H1 (cell line): ENCODE data around the gene TBCD. TPM values are rescaled to one million over a fixed set of nuclear protein-coding genes. Genes with fewer than 3 reads are reported as not detected.

Experiments
- CTCF ChIA-PET: fragments of 300-600 bp; sonication (Branson Sonifier 250); formaldehyde crosslinking; loops from one replicate; lab custom pipeline; 2021; ENCODE audit not compliant: partially characterized antibody; lab: Charles Lee
- POLR2A ChIA-PET: fragments of 300-600 bp; sonication (Branson Sonifier 250); formaldehyde crosslinking; loops from one replicate; lab custom pipeline; 2021; ENCODE audit warnings: inconsistent platforms; ENCODE audit not compliant: partially characterized antibody; lab: Charles Lee
- DNase-seq, 2 experiments: peaks; one replicate each; pipeline versions ENCODE4 v3.0.0 to v3.0.0-alpha.2; 2010 to 2022; ENCODE audit warnings: low spot score in 2 of 2, low read depth in 1 of 2, mixed read lengths in 1 of 2
- FAIRE-seq: peaks from 2 replicates; lab custom pipeline; 2011; peaks lifted over from hg19 to GRCh38; lab: Jason Lieb, UNC
- H2AFZ ChIP-seq: 2 replicates; pipeline ENCODE4 v1.8.1; 2012; ENCODE audit warnings: low read length, inconsistent platforms
- H2AK5ac ChIP-seq: 2 replicates; pipeline ENCODE4 v1.6.1; 2013; ENCODE audit warnings: low read depth, low read length
- H2BK120ac ChIP-seq: replicated peaks from 2 replicates; pipeline ENCODE3; 2013; ENCODE audit warnings: low read depth, low read length, inconsistent platforms
- H2BK12ac ChIP-seq: 2 replicates; pipeline ENCODE4 v1.6.1; 2013; ENCODE audit warnings: low read depth, low read length
- H2BK15ac ChIP-seq: 2 replicates; pipeline ENCODE4 v1.6.1; 2013; ENCODE audit warnings: low read length
- H2BK20ac ChIP-seq: 2 replicates; pipeline ENCODE4 v1.6.1; 2013; ENCODE audit warnings: low read length
- H2BK5ac ChIP-seq: 2 replicates; pipeline ENCODE4 v1.6.1; 2013; ENCODE audit warnings: low read depth, low read length
- H3K14ac ChIP-seq: 2 replicates; pipeline ENCODE4 v1.6.1; 2013; ENCODE audit warnings: inconsistent platforms; ENCODE audit not compliant: insufficient read length
- H3K18ac ChIP-seq: 2 replicates; pipeline ENCODE4 v1.6.1; 2013; ENCODE audit warnings: low read length; ENCODE audit errors: extremely low read depth
- H3K23ac ChIP-seq: 2 replicates; pipeline ENCODE4 v1.6.1; 2013; ENCODE audit warnings: inconsistent platforms; ENCODE audit not compliant: insufficient read length
- H3K23me2 ChIP-seq: 2 replicates; pipeline ENCODE4 v1.6.1; 2013; ENCODE audit warnings: low read depth, low read length
- H3K27ac ChIP-seq: 2 replicates; pipeline ENCODE4 v1.6.1; 2011; ENCODE audit warnings: low read depth, low read length, inconsistent platforms
- H3K27me3 ChIP-seq, 4 experiments: replicated peaks in 1 of 4; 1 replicate in 1 of 4; 2 replicates in 3 of 4; pipeline versions ENCODE4 v1.6.1 to v1.8.1; 2011 to 2013; ENCODE audit warnings: low read length in 3 of 4, mild to moderate bottlenecking in 3 of 4, inconsistent platforms in 2 of 4, mixed read lengths in 2 of 4, moderate library complexity in 1 of 4; ENCODE audit not compliant: control insufficient read depth in 3 of 4, insufficient read depth in 3 of 4; ENCODE audit errors: extremely low read depth in 1 of 4
- H3K36me3 ChIP-seq, 4 experiments: 2 replicates each; pipeline versions ENCODE4 v1.6.1 to v1.8.1; 2011 to 2013; ENCODE audit warnings: mild to moderate bottlenecking in 4 of 4, low read length in 3 of 4, moderate library complexity in 2 of 4, control low read depth in 1 of 4, inconsistent platforms in 1 of 4; ENCODE audit not compliant: insufficient read depth in 4 of 4, control insufficient read depth in 2 of 4
- H3K4ac ChIP-seq: replicated peaks from 2 replicates; pipeline ENCODE3; 2013; ENCODE audit warnings: low read length, low read depth, mixed read lengths, inconsistent platforms; ENCODE audit not compliant: insufficient read length
- H3K4me1 ChIP-seq, 4 experiments: replicated peaks in 1 of 4; 1 replicate in 1 of 4; 2 replicates in 3 of 4; pipeline versions ENCODE4 v1.6.1 to v1.8.1; 2011 to 2013; ENCODE audit warnings: low read length in 3 of 4, inconsistent platforms in 2 of 4, mixed read lengths in 1 of 4; ENCODE audit not compliant: insufficient read depth in 4 of 4, control insufficient read depth in 3 of 4
- H3K4me2 ChIP-seq, 2 experiments: 2 replicates each; pipeline versions ENCODE4 v1.6.1 to v1.8.1; 2011 to 2013; ENCODE audit warnings: low read depth in 2 of 2, low read length in 2 of 2, control low read depth in 1 of 2, inconsistent platforms in 1 of 2, mild to moderate bottlenecking in 1 of 2; ENCODE audit not compliant: insufficient read depth in 1 of 2
- H3K4me3 ChIP-seq, 4 experiments: fragments of 200-600, 300-600 bp in 1 of 4; sonication (generic), shearing (Covaris generic), sonication (Bioruptor Twin) in 1 of 4; 2 replicates each; pipeline versions ENCODE4 v1.5.1 to v1.8.1; 2011 to 2016; ENCODE audit warnings: low read length in 4 of 4, low read depth in 3 of 4, control low read depth in 2 of 4, inconsistent platforms in 2 of 4, mild to moderate bottlenecking in 2 of 4, mixed read lengths in 1 of 4, moderate library complexity in 1 of 4; ENCODE audit not compliant: insufficient read depth in 2 of 4; ENCODE audit errors: extremely low read depth in 1 of 4
- H3K56ac ChIP-seq: replicated peaks from 2 replicates; pipeline ENCODE3; 2013; ENCODE audit warnings: low read depth, mild to moderate bottlenecking, mixed read lengths, low read length, inconsistent platforms; ENCODE audit not compliant: insufficient read length
- H3K79me1 ChIP-seq: 2 replicates; pipeline ENCODE4 v1.6.1; 2013; ENCODE audit warnings: low read depth, low read length, control low read depth
- H3K79me2 ChIP-seq, 2 experiments: 2 replicates each; pipeline versions ENCODE4 v1.6.1 to v1.8.1; 2012 to 2013; ENCODE audit warnings: low read length in 2 of 2, mild to moderate bottlenecking in 2 of 2, inconsistent platforms in 1 of 2; ENCODE audit not compliant: insufficient read depth in 2 of 2, control insufficient read depth in 1 of 2
- H3K9ac ChIP-seq, 4 experiments: replicated peaks in 1 of 4; 1 replicate in 1 of 4; 2 replicates in 3 of 4; pipeline versions ENCODE4 v1.6.1 to v1.8.1; 2011 to 2013; ENCODE audit warnings: low read depth in 3 of 4, low read length in 3 of 4, control low read depth in 2 of 4, mild to moderate bottlenecking in 2 of 4, moderate library complexity in 2 of 4, inconsistent platforms in 1 of 4; ENCODE audit errors: extremely low read depth in 1 of 4
- H3K9me3 ChIP-seq, 2 experiments: 2 replicates each; pipeline versions ENCODE4 v1.6.1 to v1.8.1; 2012 to 2013; ENCODE audit warnings: mild to moderate bottlenecking in 2 of 2, moderate library complexity in 2 of 2, control low read depth in 1 of 2, inconsistent platforms in 1 of 2, low read depth in 1 of 2, low read length in 1 of 2, mixed read lengths in 1 of 2; ENCODE audit not compliant: insufficient read depth in 2 of 2
- H4K20me1 ChIP-seq, 2 experiments: replicated peaks in 1 of 2; 2 replicates each; pipeline versions ENCODE3 to v1.8.1; 2011 to 2013; ENCODE audit warnings: inconsistent platforms in 2 of 2, low read length in 2 of 2, mild to moderate bottlenecking in 1 of 2; ENCODE audit not compliant: insufficient read depth in 2 of 2, control insufficient read depth in 1 of 2
- H4K5ac ChIP-seq: 2 replicates; pipeline ENCODE4 v1.6.1; 2013; ENCODE audit warnings: low read length, low read depth, mixed read lengths, inconsistent platforms; ENCODE audit not compliant: insufficient read length
- H4K8ac ChIP-seq: 2 replicates; pipeline ENCODE4 v1.8.0; 2013; ENCODE audit warnings: mild to moderate bottlenecking, moderate library complexity, low read length, inconsistent platforms; ENCODE audit not compliant: insufficient read depth; ENCODE audit errors: extremely low read depth
- H4K91ac ChIP-seq: replicated peaks from 2 replicates; pipeline ENCODE3; 2013; ENCODE audit warnings: low read length, mixed read lengths, inconsistent platforms; ENCODE audit not compliant: insufficient read length
- CREB1 ChIP-seq: IDR thresholded peaks from 2 replicates; pipeline ENCODE4 v1.6.1; 2012; ENCODE audit warnings: inconsistent platforms
- CTCF ChIP-seq, 3 experiments: IDR thresholded peaks; 1 replicate in 2 of 3; 2 replicates in 1 of 3; pipeline versions ENCODE4 v1.5.1 to v1.6.1; 2011; ENCODE audit warnings: low read length in 3 of 3, mild to moderate bottlenecking in 3 of 3, inconsistent platforms in 2 of 3, low read depth in 1 of 3, moderate library complexity in 1 of 3; ENCODE audit not compliant: insufficient read depth in 1 of 3; ENCODE audit errors: control extremely low read depth in 1 of 3
- GABPA ChIP-seq: IDR thresholded peaks from 2 replicates; pipeline ENCODE4 v1.6.1; 2011; ENCODE audit warnings: mild to moderate bottlenecking, low read length, moderate library complexity, borderline replicate concordance; ENCODE audit not compliant: insufficient read depth
- HDAC2 ChIP-seq, 2 experiments: fragments of 300-600 bp in 1 of 2; sonication (generic) in 1 of 2; IDR thresholded peaks; 2 replicates each; pipeline ENCODE4 v1.6.1; 2011 to 2012; ENCODE audit warnings: low read depth in 2 of 2, low read length in 2 of 2, mild to moderate bottlenecking in 2 of 2, moderate library complexity in 2 of 2, borderline replicate concordance in 1 of 2, inconsistent platforms in 1 of 2
- KDM5A ChIP-seq: fragments of 200-600 bp; IDR thresholded peaks from 2 replicates; pipeline ENCODE4 v1.7.1; 2012; ENCODE audit warnings: mild to moderate bottlenecking, low read length, inconsistent platforms, mixed read lengths
- MAFK ChIP-seq: IDR thresholded peaks from 2 replicates; pipeline ENCODE4 v1.6.1; 2012; ENCODE audit warnings: low read depth, mild to moderate bottlenecking, improper control_type of control experiment, low read length
- RBBP5 ChIP-seq: IDR thresholded peaks from 2 replicates; pipeline ENCODE4 v1.7.1; 2012; ENCODE audit warnings: low read depth, mild to moderate bottlenecking, inconsistent platforms, low read length, moderate library complexity, borderline replicate concordance
- WGBS, 2 experiments: shearing (Covaris generic) in 1 of 2; methylation state at CpG; one replicate each; pipeline versions ENCODE4 v1.1.6 to v1.1.7; 2013 to 2015; ENCODE audit warnings: low lambda C conversion rate in 2 of 2, mixed read lengths in 2 of 2, inconsistent platforms in 1 of 2, low coverage in 1 of 2, missing lambda C conversion rate in 1 of 2; ENCODE audit not compliant: insufficient replicate concordance in 2 of 2, insufficient coverage in 1 of 2, insufficient read length in 1 of 2; ENCODE audit errors: extremely low coverage in 1 of 2, missing lambda C conversion rate in 1 of 2; 5-methylcytosine and 5-hydroxymethylcytosine counted together
- polyA plus RNA-seq, 7 experiments: library from polyadenylated mRNA; depleted of rRNA in 3 of 7; stranded (reverse) in 5 of 7; unstranded in 2 of 7; fragments of >200 nt in 5 of 7; fragments of 200-250 nt in 2 of 7; gene quantifications; 1 replicate in 5 of 7; 2 replicates in 1 of 7; 4 replicates in 1 of 7; pipeline versions ENCODE4 v1.2.1 to v1.2.3, GENCODE V29; 2011 to 2013; ENCODE audit warnings: missing spikeins in 2 of 7, mixed read lengths in 2 of 7
- total RNA-seq: library from RNA; stranded (reverse); fragmentation: NEBNext Ultra II Directional; extraction: Animal tissue kit (Norgen Biotek cat#: 25700); gene quantifications from 2 replicates; pipeline ENCODE4 v1.2.1, GENCODE V29; 2021

The TBCD gene
- total and polyA plus RNA-seq, 2 of the 8 experiments (the other 6 are each of a cell fraction or from before 2014, with no cell fraction given), result 118 to 162 TPM

- no peak overlapping the region for H3K14ac ChIP-seq
- H3K36me3 ChIP-seq, result peaks cover 0 to 5% (median 2%) of the 10 kb centered on the region in 4 experiments; a peak in 3 of 8 replicates
- 27% methylated on average over 20 of the region's 25 CpGs; no CpG with 5 or more reads in 1 of the 2 experiments for WGBS, 2 experiments
- peak overlapping the region; percentile 30 to 54; a peak in 3 of 4 replicates for H3K4me2 ChIP-seq
- no peak overlapping the region for H4K91ac ChIP-seq
- no peaks in the 10 kb centered on the region for H3K79me2 ChIP-seq
- POLR2A ChIA-PET, result interaction anchor here (0.8 to 0.9 kb wide), 2 partner anchors 19 to 28 kb away, joined by 3 to 4 read pairs; no protein-coding TSS in a partner anchor
- peak overlapping the region; percentile 13 for H3K18ac ChIP-seq
- no peak overlapping the region for H3K56ac ChIP-seq
- H2AFZ ChIP-seq, result peak overlapping the region; percentile 43; the same call in 1 of the 2 replicates
- H2BK120ac ChIP-seq, result no peak overlapping the region
- H3K9ac ChIP-seq, result no peak overlapping the region; a peak in 2 of 7 replicates
- no peak overlapping the region for H3K27ac ChIP-seq
- H3K23me2 ChIP-seq, result peaks cover 4% of the 10 kb centered on the region; the same call in 1 of the 2 replicates
- H4K8ac ChIP-seq, result peak overlapping the region; percentile 68; the same call in 1 of the 2 replicates
- CTCF ChIA-PET, result interaction anchor here (0.6 to 2.0 kb wide), 24 partner anchors 10 to 587 kb away, joined by 3 to 8 read pairs (median 3); no protein-coding TSS in a partner anchor
- no peak overlapping the region for H2BK15ac ChIP-seq
- H2BK5ac ChIP-seq, result no peak overlapping the region
- H3K4me1 ChIP-seq, result peaks cover 0 to 3% (median 0%) of the 10 kb centered on the region in 4 experiments; a peak in 1 of 7 replicates
- H3K27me3 ChIP-seq, result no peaks in the 10 kb centered on the region
- H2BK12ac ChIP-seq, result no peak overlapping the region
- no peak overlapping the region for H3K4ac ChIP-seq
- FAIRE-seq (no peak), DNase-seq (peak; percentile 61 to 78)
- H4K5ac ChIP-seq, result no peak overlapping the region
- no peak overlapping the region for H3K23ac ChIP-seq
- H4K20me1 ChIP-seq, result no peaks in the 10 kb centered on the region
- H2AK5ac ChIP-seq, result no peak overlapping the region
- no peak overlapping the region for H2BK20ac ChIP-seq
- H3K4me3 ChIP-seq, result peak overlapping the region; percentile 9 to 50 (median 24); a peak in 6 of 8 replicates
- no peaks in the 10 kb centered on the region for H3K79me1 ChIP-seq
- peaks cover 4 to 26% of the 10 kb centered on the region in 2 experiments; a peak in 2 of 4 replicates for H3K9me3 ChIP-seq
- no peak for TF ChIP-seq MAFK
- TF ChIP-seq HDAC2 (IDR thresholded peaks at IDR 0.05; ENCODE audit: borderline replicate concordance in 1 of 2, low read depth in 2 of 2, low read length in 2 of 2), result 0 out of 4 replicates have a peak, but pooled peaks of 1 of the 2 experiments have one; percentile 25
- TF ChIP-seq RBBP5, result 0 out of 2 replicates have a peak, but pooled peaks have one; percentile 42
- TF ChIP-seq GABPA, result peak; percentile 65; the same call in 1 of the 2 replicates
- no peak for TF ChIP-seq KDM5A
- 0 out of 2 replicates have a peak, but pooled peaks have one; percentile 8 for TF ChIP-seq CREB1
- TF ChIP-seq CTCF (IDR thresholded peaks at IDR 0.05; ENCODE audit: control extremely low read depth in 1 of 3, insufficient read depth in 1 of 3, low read depth in 1 of 3, low read length in 3 of 3), result peak; percentile 75 to 92 (median 78)
Measured at GRCh38 chr17:82963104-82963950, 211.5 kb downstream of the TBCD start.
